C4-2B (cell line): ENCODE data around the gene NCCRP1.

ENCODE experiments used
- H3K27ac ChIP-seq: fragments of 450-650 bp; 2 replicates; pipeline ENCODE4 v1.5.1; 2017
- CTCF ChIP-seq: fragments of 450-650 bp; conservative IDR thresholded peaks from 2 replicates; pipeline ENCODE4 v1.5.1; 2017; ENCODE audit warnings: mild to moderate bottlenecking
- ZFX ChIP-seq: fragments of 450-650 bp; IDR thresholded peaks from 2 replicates; pipeline ENCODE4 v1.6.1; 2017

Gene NCCRP1

DNA sequence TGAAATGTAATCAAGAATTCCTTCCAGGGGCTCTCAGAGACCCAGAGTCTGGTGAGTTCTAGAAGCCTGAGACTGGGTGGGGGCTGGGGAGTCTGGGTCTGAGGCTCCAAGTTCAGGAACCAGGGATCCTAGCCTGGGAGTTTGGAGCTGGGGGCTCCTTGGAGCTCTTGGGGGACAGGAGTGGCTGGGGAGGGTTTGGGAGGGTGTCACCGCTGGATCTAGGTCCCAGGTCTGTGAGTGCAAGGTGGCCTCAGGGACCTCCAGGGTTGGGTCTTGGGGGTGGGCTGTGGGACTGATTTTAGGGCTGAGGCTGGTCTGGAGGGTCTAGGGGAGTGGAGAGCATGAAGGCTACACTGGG is 6.2 kb downstream of the NCCRP1 start:
- TF ChIP-seq ZFX (no peak), CTCF (no peak)
- no peak overlapping the region for H3K27ac ChIP-seq

DNA sequence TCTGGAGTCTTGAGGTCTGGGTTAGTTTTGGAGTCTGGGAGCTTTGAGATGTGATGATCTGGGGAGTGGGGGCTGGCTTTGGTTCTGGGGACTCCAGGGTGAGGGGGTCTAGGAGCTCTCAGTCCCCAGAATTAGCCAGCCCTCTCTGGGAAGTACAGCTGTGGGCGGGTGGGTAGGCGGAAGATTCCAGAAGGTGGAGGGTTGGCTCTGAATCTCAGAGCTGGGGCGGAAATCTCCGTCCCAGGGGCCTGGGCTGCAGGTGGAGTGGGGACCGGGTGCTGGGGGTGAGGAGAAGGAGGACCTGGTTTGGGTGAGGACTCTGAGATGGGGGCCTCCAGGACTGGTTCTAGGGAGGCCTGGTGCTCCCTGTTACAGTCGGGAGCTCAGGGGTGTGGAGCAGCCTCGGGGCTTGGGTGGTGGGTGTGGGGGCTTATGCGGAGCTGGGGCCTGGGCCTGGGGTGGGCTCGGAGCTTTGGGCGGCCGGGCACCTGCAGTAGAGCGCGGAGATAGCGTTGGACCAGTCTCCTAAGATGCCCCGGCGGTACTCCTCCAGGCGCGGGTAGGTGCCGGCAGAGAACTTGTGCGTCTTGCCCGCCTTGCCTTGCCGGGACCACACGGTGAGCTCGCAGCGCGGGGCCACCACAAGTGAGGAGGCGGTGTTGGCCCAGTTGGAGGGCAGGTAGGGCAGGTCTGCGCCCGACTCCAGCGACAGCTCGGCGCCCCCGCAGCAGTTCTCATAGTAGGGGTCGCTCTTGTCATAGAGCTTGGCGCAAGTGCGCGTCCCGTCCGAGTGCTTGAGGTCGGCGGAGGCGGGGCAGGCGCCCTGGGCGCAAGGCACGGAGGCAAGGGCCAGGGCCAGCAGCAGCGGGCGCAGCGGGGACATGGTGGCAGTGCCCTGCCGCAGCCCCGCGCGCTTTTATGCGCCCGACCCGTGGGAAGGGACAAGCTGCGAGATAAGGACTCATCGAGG is 6.9 kb downstream of the NCCRP1 start, which contains the start of gene SYCN:
SYCN (minus strand) TSS at position 892 of the 970 bp plus-strand sequence; CDS start at position 883, 9 bp downstream.
- no peak for TF ChIP-seq CTCF
- no peak for TF ChIP-seq ZFX

GRCh38 chr19:39205449-39205764 is 8.6 kb downstream of the NCCRP1 start:
- no peak overlapping the region for H3K27ac ChIP-seq
- TF ChIP-seq CTCF (no peak), ZFX (no peak)

More for the DNA sequence above, 6.9 kb downstream of the NCCRP1 start, which contains the start of gene SYCN:
- no peak within 1 kb of the TSS for H3K27ac ChIP-seq

- TF ChIP-seq ZFX (no peak), CTCF (no peak)
- no peak overlapping the region for H3K27ac ChIP-seq
Observed at GRCh38 chr19:39206122-39206521, 9.4 kb downstream of the NCCRP1 start.

DNA sequence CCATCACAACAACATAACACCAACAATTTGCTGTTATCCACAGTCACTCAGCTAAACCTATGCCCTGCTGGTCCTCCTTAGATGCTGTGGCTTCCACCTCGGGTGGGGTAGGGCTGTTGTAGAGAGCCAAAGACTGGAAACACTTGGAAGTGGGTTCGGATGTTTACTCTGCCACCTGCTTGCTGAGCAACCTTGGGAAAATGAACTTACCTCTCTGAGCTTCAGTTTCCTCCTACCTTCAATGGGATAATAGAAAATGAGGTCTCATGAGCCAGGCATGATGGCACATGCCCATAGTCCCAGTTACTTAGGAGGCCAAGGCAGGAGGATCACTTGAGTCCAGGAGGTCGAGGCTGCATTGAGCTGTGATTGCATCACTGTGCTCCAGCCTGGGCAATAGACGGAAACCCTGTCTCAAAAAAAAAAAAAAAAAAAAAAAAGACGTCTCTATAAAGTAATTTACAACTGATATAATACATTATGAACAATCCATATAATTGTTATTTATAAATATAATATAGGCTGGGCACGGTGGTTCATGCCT is 10.6 kb downstream of the NCCRP1 start:
- no peak overlapping the region for H3K27ac ChIP-seq
- TF ChIP-seq CTCF = no peak
- TF ChIP-seq ZFX = no peak

DNA sequence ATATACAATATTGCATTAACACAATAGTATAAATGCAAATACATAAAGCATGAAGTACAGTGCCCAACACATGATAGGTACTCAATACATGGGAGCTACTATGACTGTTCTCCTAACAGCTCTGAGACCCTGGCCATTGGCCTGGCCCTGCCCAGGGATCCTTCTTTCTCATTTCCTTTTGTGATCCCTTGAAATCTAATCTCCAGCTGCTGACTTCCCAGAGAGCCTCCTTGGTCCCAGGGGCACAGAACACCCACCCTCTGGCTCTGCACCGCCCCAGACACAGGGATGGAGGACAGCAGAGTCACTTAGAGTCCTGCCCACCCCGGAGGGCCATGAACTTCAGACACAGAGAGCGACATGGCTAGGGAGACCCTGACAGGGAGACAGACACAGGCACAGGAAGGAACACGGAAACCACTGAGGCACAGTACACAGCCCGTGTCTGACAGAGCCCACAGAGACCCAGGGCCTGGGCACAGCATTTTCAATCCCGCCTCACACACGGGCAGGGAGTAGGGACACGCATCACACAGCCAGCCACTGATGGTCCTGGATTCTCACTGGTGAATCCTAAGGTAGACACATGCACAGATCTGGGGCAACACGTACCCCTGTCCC is 11.5 kb downstream of the NCCRP1 start:
- no peak for TF ChIP-seq ZFX
- no peak for TF ChIP-seq CTCF
- H3K27ac ChIP-seq = no peak overlapping the region

- no peak overlapping the region for H3K27ac ChIP-seq
- TF ChIP-seq CTCF = no peak
- no peak for TF ChIP-seq ZFX
Observed at GRCh38 chr19:39209196-39209595, 12.4 kb downstream of the NCCRP1 start.
